ENCODE measurements around the gene NALCN.

The NALCN gene

DNA sequence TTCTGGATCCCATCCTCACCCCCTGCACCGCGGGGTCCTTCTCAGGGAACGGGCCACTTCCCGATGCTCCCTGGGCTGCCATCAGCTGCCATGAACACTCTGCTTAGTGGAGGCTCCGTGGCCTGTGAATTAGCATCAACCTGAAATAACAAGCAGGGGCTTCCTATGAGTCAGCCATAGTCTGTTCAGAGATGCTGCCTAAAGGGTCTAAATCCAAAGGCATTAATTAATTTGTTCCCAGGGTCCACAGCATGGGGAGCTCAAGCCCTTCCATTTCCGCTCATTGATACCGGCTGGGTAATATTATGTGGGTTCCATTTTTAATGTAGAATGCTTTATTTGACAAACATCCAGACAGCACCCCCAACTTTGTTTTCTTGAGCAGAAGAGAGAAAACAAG lies 399.8 kb downstream of the NALCN start:
- no peak for DNase-seq

DNA sequence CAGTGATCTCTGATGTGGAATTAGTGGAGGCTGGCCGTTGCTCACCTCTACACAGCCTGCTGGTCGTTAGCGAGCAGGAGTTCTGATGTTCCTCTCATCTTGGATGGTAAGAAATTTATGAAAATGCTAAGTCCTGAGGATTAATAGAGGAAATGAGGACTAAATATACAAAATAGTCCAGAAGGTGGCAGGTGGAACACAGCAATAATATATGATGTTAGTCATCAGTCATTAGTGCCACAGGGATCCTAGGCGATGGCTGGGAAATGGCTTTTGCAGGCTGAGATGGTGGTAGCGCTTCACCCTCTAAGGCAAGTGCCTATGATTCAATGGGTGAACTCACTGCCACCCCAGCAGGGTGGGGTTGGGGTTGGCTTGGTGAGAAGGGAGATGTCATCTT lies 403.1 kb downstream of the NALCN start:
- no peak for DNase-seq

DNA sequence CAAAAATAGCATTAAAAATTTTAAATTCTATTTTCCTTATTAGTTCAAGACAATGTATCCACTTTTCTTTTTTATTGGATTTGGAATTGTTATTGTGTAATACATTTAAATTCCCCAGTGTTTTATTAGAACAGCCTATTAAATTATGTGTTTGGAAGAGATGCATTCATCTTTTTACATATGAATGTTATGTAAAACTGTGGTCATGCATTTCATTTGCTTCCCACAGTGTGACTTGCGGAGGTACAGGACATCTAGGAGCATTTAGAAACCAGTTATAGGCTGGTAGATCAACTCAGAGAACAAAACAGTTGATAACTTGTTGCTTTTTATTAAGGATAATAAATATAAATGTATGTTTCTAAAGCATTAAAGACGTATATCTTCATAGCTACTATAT lies 406.2 kb downstream of the NALCN start:
- no peak for DNase-seq

DNA sequence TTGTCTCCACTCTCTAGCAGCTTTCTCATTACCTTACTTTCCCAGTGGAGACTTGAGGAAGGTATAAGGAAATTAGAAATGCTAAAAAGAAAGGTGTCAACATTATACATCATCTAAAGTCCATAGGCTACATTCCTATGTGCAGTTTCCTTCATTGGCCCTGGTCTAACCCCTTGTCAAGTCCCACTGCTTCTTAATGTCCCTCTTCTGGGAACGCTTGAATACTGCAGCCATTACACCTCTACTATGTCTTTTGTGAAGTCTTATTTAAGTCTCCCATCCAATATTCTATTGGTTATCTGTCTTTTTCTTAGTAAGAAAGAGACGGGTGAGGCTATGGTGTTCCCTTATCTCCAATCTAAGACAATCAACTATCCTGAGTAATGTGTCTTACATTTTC lies 409.1 kb downstream of the NALCN start:
- no peak for DNase-seq

All from NCI-H1930 (cell line).